Measurements from ENCODE around the gene AEBP1.

DNA sequence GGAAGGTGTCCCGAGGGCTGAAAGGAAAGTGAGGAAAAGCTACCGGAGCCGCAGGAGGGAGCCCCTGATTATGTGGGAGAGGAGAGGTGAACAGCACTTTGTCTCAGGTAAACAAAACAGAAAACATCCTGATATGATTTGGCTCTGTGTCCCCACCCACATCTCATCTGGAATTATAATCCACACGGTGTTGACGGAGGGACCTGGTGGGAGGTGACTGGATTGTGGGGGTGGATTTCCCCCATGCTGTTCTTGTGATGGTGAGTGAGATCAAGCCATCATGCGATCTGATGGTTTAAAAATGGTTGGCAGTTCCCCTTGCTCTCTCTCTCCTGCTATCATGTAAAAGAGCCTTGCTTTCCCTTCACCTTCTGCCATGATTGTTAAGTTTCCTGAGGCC is 16.2 kb downstream of the AEBP1 start:
- TF ChIP-seq GATA2 (IDR thresholded peaks at IDR 0.05; ENCODE audit: low read depth, low read length), result no peak
- no peak for TF ChIP-seq GATA3 (IDR thresholded peaks at IDR 0.05; ENCODE audit: low read depth, low read length)

All from SH-SY5Y (cell line).